Endometrial microvascular endothelial cells (primary cell): ENCODE data around the gene DNAJC24. TPM values are rescaled to one million over a fixed set of nuclear protein-coding genes. Genes with fewer than 3 reads are reported as not detected.

Experiments
- in situ Hi-C: cut with HindIII; loops from 2 replicates; pipeline ENCODE4 v1.10.0; 2017; ENCODE audit warnings: low sequenced_read_pairs, low pct_unique_long_range_greater_than_20kb; ENCODE audit errors: inconsistent ontology term
- total RNA-seq: library from RNA; depleted of rRNA; stranded (reverse); fragments of >200 nt; gene quantifications from one replicate; pipeline ENCODE4 v1.2.3, GENCODE V29; 2015; ENCODE audit errors: inconsistent ontology term

The DNAJC24 gene
- total RNA-seq, 1 donor from 2014 or later, result 25.9 TPM

GRCh38 chr11:31474083-31474482 is 104.4 kb downstream of the DNAJC24 start:
- in situ Hi-C loops, result no loop called here

GRCh38 chr11:31477528-31478222 is 108.0 kb downstream of the DNAJC24 start:
- in situ Hi-C loops, result no loop called here

- in situ Hi-C loops, result no loop called here
Observed at GRCh38 chr11:31478223-31478590, 108.5 kb downstream of the DNAJC24 start.

GRCh38 chr11:31479066-31479465 is 109.4 kb downstream of the DNAJC24 start:
- in situ Hi-C loops, result no loop called here

- in situ Hi-C loops, result no loop called here
Observed at GRCh38 chr11:31480930-31481329, 111.3 kb downstream of the DNAJC24 start.

Other genes starting within 250 kb of the DNAJC24 start
- not detected for gene DCDC1, start 121 bp upstream of the DNAJC24 start, total RNA-seq
- gene IMMP1L, start 139.8 kb downstream of the DNAJC24 start, total RNA-seq, result 7.2 TPM
- 23.6 TPM for gene ELP4, start 139.9 kb downstream of the DNAJC24 start, total RNA-seq